NCI-H146 (cell line): ENCODE measurements around the gene GOLGA8B.
"Not testable (repeated sequence)": the region's sequence is repeated elsewhere in the genome, so short reads cannot be mapped to it uniquely, and the experiment has no call there.

Experiments
- DNase-seq: peaks from one replicate; lab custom pipeline; 2025; lab: John Stamatoyannopoulos, UW

The GOLGA8B gene

GRCh38 chr15:34555162-34555561 is 28.3 kb downstream of the GOLGA8B start:
- not testable (repeated sequence) for DNase-seq

DNA sequence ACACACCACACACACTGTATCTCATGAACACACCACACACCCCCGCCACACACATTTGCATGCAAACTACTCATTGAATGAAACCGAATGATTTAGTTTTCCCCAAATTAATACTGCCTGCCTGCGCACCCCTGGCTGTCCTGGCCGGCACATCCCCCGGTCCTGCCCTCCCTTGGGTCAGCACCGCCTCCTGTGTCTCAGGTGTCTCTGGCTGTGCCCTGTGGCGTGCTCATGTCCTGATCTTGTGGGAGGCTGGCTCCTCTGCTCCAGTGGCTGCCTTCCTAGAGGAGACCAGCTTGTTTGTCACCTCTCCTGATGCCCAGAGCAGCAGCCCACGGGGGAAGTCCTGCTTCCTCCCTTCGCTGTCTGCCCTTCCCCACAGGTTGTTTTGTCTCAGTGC is 28.7 kb downstream of the GOLGA8B start:
- not testable (repeated sequence) for DNase-seq

DNA sequence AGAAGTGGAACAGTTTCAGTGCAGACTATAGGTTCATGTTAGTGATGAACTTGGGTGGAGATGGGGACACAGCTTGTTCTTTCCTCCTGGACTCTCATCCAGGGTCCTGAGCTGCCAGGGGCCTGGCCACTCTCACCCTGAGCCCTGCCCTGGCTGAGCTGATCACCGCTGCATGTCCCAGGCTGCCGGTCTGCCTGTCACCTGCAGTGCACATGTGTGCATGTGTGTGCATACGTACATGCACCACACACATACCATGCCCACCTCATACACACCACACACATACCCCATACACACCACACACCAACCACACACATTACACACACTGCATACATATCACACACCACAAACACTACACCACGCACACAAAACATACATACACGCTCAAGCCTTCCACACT is 29.3 kb downstream of the GOLGA8B start:
- not testable (repeated sequence) for DNase-seq

DNA sequence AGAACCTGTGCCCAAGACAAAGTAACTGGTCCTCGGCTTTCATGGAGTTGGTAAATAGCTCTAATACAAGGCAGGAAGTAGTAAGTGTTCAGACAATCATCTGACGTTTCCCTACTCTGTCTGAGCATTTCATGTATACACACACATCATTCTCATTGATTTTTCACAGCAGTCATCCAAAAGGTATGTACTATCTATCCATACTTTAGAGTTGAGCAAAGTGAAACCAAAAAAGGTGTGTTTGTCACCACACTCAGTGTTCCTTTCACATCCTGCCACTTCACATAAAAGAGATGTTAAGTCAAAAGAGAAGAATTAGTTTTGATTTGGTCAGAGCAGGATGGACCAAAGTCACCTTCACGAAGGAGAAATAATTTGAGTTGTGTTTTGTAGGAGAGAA is 33.3 kb downstream of the GOLGA8B start:
- not testable (repeated sequence) for DNase-seq

GRCh38 chr15:34549381-34549809 is 34.1 kb downstream of the GOLGA8B start:
- DNase-seq = not testable (repeated sequence)

- DNase-seq = not testable (repeated sequence)
Measured at GRCh38 chr15:34543860-34544649, 39.4 kb downstream of the GOLGA8B start.

DNA sequence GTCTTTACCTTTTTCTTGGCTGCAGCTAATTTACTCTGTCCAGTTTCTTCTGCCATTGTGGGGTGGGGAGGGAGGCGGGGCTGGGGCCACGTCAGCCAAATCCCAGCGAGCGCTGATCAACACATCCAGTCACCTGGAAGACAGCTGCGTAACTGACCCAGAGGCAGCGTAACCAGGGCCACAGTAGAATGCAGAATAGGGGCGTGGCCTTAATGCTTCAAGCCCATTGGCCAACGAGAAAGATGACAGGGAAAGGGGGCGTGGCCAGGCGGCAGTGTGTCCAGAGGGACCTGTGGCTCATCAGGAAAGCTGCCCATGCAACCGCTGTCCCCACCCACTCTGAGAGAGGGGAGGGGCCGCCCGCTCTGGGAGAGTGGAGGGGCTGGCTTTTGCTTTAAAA is 47.6 kb downstream of the GOLGA8B start:
- DNase-seq = not testable (repeated sequence)
